Muscle of arm (tissue), 12 donors: ENCODE results near the gene BRMS1. TPM values are rescaled to one million over a fixed set of nuclear protein-coding genes. Genes with fewer than 3 reads are reported as not detected.
A peak's percentile ranks its signal among the peaks of the same experiment; 100 is the strongest.
"Not testable (repeated sequence)": the region's sequence is repeated elsewhere in the genome, so short reads cannot be mapped to it uniquely, and the experiment has no call there.

ENCODE experiments used
- DNase-seq: peaks from one replicate; pipeline ENCODE4 v3.0.0-alpha.2; 2013
- polyA plus RNA-seq, 12 donors: library from polyadenylated mRNA; unstranded; fragments of 120-200 nt; gene quantifications; one replicate each; pipeline ENCODE4 v1.2.1, GENCODE V29; 2013; ENCODE audit not compliant: insufficient read length in 12 of 12

The BRMS1 gene
- polyA plus RNA-seq, 12 donors = 14.7 to 28.4 (median 19.2) TPM; not detected in 1

DNA sequence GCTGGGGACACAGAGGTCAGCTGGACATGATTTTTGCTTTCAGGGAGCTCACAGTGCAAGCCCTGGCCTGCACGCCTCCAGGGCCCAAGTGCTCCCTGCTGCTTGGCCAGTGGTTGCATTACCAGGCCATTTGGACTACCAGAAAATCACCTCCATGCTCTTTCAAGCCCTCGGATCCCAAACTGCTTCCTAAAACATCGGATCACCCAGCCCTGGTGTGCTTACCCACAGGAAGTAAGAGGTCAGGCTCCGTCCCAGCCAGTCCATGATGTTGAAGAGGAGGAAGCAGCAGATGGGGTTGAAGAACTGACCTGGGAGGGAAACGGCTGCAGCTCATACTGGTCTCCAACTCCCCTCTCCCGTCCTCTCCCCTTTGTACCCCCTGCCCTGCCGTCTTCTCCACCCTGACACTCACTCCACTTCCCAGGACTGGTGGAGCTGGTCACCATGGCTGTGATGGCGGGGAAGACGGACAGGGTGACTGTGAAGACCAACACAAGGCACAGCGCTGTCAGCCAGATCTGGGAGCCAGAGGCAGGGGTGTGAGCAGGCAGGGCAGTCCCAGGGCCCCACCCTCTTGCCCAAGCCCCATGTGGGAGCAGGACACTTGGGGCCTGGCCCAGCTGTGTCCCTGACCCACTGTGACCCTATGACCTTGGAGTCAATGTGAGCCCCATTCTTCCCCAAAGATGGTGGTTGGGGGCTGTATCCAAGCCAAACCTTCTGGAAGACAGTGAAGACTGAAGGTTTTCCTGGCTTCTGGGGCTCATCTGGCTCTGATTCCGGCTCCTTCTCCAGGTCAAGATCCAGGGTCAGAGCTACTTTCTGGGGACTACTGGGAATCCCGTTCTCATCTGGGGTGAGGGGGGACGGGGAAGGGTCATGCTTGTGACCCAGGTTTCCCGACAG, 21.1 kb upstream of the BRMS1 start:
- no peak for DNase-seq

DNA sequence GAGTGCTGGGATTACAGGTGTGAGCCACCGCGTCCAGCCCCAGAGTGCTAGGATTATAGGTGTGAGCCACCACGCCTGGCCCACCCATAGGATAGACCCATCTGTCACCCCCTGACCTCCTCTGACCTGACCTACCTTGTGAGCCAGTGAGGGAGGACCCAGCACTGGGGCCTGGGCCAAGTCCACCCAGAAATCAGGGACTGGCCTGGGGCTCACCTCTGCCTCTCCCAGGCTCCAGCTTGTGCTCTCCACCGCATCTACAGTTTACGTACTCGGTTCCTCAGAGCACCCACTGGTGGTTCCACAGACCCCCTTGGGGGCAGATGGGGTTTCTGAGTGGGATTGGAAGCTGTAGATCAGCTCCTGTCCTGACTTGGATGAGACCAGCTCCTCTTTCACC, 20.3 kb upstream of the BRMS1 start:
- no peak for DNase-seq

DNA sequence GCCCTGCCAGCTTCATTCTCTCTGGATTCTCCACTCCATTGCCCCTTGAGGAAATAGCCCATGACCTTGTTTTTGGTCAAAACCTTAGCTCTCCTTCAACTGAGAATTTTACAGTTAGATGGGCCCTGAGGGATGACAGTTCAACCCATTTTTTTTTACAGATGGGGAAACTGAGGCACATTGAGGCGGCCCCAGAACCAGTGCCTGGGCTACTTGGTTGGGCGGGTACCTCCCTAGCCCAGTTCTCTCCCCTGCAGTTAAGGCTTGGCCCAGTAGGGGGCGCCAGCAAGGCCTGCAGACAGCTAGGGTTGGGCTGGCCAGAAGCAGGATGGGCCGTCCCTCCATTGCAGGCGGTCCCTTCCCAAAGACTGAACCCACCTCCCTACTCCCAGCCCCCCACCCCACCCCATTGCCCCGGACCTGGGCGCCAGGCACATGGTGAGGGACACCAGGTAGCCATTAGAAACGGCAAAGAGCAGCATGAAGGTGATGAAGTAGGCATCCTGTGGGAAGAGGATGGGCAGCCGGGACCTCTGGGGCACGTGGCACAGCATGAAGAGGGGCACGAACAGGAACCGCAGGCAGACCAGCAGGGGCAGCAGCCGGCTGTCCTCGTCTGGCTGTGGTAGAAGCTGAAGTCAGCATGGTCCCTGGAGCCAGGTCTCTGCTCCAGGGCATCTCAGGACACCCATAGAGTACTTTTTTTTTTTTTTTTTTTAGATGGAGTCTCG, 19.1 kb upstream of the BRMS1 start:
- no peak for DNase-seq

DNA sequence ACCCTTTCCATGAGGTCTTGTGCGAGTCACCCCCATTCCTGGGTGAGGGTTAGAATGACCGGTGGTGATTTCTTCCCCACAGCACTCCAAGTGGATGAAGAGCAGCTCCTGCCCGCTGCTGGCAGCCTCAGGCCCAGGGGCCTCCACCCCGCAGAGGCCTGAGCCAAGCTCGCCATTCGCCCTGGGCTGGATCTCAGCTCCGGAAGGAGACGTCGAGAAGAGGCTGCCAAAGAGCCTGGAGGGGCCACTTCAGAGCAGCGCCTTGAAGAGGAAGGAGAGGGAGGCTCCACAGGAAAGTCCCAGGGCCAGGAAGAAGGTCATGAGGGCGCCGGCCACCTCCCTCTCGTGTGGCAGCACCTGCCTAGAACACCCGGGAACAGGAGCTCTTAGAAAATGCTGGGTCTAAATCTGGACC, 18.3 kb upstream of the BRMS1 start:
- DNase-seq = no peak

DNA sequence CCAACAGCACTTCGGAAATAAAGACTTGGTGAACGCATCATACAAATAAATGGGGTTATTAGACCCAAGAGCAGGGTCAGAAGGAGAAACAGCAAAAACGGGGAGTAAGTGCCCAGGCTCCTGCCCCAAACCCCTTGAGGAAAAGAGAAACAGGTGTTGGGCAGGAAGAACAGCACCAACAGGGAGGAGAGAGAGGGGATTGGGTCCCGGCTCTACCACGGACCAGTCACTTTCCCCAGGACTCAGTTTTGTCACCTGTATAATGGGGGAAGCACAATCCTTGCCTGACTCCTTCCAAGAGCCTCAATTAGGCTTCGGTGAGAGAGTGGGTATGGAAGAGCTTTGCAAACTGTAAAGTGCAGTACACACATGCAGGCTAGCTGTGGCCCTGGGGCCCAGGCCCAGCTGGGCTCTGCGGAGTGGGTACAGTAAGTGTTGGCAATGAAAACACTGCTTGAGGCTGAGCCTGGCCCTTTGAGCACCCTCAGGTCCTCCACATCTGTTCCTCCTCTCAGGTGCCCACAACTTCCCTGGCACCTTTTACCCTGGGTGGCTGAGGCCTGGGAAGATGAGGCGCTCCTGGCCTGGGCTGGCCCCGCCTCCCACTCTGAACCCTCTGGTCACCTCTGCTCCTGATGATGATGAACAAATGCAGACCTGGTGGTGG, 17.7 kb upstream of the BRMS1 start:
- DNase-seq = no peak

DNA sequence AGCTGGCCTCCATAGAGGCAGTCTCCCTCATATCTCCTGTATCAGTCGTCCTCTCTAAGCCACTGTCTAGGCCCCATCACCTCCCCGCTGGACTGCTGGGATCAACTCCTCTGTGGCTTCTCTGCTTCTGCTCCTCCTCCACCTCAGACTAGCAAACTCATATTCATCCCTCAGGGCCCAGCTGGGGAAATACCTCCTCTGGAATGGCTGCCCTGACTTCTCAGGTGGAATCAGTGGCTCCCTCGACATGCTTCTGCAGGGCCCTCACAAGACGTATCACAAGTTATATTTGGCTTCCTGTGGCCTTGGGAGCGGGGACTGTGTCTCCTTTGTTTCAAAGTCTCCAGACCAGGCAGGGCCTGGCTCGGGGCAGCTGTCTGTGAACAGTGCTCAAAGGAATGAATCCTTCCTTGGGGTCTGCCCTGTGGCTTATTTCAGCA, 16.6 kb upstream of the BRMS1 start:
- no peak for DNase-seq

DNA sequence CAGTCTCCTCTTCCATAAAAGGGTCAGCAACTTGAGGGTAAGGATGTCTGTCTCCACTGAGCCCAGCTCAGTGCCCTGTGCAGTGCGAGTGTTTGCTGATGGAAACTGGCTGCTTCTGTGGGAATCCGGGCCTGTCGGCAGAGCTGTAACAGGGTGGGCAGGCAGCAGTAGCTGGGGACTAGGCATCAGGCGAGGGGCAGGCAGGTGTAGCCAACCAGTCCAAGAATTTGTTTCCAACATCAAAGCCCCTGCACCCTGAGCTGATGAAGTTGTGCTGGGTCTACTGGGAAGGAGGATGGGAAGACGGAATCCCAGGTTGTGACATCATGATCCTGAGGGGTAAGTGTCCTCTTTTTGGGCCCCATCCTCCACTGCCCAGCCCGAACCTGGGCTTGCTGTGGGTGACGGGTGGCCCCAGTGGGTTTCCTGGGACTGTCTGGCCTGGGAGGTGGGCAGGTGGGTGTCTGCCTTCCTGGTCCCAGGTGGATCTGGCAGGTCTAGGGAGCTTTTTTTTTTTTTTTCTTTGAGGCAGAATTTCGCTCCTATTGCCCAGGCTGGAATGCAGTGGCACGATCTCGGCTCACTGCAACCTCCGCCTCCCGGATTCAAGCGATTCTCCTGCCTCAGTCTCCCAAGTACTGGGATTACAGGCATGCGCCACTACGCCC, 15.6 kb upstream of the BRMS1 start:
- DNase-seq = no peak

DNA sequence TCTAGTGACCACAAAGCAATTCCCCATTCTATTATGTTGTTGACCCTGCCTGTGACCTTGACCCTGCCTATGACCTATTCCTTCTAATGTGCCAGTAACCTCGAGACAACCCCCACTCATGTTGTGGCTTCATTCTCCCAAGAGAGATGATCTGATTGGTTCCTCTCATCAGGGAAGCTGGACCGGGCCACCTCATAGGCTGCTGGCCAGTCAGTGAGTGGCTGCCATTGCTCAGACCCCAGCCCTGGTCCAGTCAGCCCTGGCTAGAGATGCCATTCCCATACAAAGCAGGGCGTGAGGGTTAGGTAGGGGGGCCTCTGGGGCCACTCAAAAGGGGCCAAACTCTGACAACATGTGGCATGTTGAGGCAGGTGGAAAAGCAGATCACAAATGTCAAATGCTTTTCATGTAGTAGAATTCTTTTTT, 14.8 kb upstream of the BRMS1 start:
- no peak for DNase-seq

DNA sequence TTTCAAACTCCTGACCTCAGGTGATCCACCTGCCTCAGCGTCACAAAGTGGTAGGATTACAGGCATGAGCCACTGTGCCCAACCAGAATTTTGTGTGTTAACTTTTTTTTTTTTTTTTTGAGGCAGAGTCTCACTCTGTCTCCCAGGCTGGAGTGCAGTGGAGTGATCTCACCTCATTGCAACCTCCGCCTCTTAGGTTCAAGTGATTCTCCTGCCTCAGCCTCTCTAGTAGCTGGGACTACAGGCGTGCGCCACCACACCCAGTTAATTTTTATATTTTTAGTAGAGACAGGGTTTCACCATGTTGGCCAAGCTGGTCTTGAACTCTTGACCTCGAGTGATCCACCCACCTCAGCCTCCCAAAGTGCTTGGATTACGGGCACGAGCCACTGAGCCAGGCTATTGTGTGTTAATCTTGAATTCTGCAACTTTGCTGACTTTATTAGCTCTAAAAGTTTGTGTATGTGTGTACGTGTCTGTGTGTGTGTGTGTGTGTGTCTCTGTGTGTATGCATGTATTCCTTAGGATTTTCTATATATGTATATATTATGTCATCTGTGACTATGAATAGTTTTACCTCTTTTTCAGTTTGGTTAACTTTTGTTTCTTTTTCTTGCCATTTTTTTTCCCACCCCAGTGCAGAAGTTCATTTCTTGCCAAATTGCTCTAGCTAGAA, 5.8 kb upstream of the BRMS1 start:
- DNase-seq = not testable (repeated sequence)

DNA sequence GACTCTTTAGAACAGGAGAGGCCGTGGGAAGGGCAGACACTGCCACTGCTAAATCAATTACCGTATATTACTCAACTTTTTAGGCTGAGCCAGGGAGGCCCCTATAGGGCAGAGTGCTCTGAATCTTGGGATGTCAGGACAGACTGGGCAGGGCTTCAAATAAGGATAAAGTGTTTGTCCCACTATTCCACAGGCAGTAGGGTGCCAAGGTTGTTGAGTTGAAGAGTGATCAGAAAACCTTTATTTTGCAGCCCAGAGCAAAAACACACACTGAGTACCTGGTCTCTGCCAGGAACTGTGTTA, 4.1 kb upstream of the BRMS1 start:
- no peak for DNase-seq

DNA sequence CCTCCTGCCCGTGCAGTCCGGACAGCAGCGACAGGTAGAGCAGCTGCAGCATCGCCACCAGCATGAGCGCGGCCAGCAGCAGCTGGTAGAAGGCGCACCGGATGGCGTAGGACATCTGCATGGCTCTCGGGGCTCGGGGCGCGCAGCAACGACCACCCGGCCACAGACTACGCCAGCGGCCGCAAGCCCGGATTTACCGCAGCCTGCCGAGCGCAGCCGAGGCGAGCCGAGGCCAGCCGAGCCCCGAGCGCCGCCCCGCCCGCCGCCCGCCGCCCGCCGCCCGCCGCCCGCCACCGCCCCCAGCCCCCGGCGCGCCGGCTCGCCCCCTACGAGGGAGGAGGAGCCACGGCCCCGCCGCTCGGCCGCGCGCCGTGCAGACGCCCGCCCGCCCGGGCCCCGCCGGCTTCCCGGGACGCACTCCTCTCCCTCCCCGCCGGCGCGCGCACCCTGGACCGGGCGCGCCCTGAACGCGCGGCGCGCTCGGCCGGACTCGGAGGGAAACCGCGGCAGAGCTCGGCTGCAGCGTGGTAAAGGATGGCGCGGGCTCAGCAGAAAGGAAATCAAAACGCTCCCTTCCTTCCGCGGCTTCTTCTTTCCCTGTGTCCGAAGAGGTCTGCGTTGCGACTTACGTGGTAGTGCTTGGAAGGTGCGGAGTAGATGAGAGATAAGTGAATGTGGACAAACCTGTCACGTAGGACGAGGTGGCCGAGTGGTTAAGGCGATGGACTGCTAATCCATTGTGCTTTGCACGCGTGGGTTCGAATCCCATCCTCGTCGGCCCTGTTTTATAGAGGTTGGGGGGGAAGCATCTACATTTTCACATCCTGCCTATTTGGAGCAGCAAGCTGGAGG, 2.7 kb upstream of the BRMS1 start, which contains the start of gene B4GAT1:
TSS of gene B4GAT1 (minus strand) at position 205 of the 852 bp plus-strand sequence. CDS start at position 121, 84 bp downstream.
- peak; percentile 92 for DNase-seq

DNA sequence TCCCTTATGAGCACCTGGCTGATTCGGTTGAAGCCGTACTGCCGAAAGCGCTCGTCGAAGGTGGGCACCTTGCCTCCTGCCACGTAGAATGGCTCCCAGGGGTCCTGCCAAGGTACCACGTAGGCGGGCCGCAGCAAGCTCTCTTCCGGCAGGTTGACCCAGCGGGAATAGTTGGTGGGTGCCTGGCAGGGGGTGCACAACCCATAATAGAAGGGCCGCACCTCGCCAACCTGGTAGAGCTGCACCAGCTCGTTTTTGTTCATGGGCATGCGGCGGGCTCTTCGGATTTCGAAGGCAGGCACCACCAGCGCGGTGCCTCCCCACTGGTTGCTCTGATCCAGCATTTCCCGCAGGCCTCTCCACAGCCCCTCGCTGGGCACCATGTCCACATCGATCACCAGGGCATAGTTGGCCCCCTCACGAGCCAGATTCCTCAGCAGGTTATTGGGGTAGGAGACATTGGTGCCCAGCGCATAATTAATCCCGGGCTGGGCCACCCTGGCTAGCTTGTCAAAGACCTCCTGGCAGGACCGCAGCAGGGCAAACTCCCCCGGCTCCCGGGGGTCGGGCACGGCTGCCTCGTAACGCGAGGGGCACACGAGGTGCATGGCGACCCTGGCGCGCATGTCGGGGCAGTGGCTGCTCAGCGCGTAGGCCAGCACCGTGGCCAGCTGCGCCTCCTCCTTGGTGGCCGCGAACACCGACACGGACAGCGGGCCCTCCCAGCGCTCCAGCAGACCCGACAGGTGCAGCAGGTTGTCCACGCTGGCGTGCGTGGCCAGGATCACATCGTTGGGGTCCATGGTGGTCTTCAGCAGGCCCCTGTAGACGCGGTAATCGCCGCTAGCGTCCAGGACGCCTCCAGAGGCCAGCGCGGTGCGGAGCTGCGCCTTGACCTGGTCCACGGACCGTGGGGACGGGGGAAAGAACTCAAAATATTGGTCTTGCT, 1.8 kb upstream of the BRMS1 start:
- DNase-seq = no peak

DNA sequence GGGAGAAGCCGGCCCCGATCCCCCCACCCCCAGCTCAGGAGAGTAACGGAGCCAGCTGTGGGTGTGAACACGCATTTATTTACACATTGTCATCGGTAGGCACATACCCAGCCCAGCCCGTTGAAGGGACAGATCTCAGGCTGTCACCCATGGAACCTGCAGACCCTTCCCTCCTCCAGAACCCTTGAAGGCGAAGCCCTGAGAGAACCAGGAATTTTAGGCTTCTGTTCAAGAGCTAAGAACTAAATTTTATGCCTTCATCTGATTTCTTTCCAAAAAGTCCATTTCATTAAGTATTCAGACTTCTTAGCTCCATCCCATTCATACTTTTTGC, 379 bp upstream of the BRMS1 start:
- no peak for DNase-seq

DNA sequence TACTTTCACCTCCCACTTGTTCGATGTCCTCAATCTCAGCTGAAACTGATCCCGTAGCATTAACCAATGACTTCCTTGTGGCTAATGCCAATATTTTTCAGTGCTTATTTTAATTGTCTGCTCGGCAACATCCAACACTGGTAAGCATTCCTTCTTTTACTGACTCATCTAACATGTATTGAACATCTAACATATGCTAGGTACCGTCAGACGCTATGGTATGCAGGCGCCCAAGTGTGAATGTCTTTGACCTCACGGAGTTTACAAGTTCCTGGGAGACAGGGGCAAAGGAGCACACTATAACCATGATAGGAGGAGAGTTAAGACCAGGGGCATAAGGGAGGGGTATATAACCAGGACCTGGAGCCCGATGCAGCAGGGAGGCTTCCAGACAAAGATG, 1.7 kb downstream of the BRMS1 start:
- DNase-seq = no peak

DNA sequence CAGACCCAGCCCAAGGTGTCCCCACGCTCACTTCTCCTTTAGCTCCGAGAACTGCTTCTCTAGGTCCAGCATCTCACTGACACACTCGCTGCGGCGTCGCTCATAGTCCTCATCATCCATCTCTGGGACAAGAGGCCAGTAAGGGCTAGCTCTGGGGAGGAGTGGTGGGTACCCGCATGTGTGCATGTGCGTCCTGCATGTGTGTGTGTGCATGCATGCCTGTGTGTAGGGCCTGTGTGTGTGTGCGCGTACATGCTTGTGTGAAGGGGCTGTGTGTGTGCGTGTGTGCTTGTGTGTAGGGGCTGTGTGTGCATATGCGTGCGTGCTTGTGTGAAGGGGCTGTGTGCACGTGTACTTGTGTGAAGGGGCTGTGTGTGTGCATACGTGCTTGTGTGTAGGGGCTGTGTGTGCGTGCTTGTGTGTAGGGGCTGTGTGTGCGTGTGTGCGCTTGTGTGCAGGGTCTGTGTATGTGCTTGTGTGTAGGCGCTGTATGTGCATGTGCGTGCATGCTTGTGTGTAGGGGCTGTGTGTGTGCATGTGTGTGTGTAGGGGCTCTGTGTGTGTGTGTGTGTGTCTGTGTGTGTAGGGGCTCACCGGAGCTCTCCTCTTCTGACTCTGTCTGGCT, 3.3 kb downstream of the BRMS1 start:
- no peak for DNase-seq

DNA sequence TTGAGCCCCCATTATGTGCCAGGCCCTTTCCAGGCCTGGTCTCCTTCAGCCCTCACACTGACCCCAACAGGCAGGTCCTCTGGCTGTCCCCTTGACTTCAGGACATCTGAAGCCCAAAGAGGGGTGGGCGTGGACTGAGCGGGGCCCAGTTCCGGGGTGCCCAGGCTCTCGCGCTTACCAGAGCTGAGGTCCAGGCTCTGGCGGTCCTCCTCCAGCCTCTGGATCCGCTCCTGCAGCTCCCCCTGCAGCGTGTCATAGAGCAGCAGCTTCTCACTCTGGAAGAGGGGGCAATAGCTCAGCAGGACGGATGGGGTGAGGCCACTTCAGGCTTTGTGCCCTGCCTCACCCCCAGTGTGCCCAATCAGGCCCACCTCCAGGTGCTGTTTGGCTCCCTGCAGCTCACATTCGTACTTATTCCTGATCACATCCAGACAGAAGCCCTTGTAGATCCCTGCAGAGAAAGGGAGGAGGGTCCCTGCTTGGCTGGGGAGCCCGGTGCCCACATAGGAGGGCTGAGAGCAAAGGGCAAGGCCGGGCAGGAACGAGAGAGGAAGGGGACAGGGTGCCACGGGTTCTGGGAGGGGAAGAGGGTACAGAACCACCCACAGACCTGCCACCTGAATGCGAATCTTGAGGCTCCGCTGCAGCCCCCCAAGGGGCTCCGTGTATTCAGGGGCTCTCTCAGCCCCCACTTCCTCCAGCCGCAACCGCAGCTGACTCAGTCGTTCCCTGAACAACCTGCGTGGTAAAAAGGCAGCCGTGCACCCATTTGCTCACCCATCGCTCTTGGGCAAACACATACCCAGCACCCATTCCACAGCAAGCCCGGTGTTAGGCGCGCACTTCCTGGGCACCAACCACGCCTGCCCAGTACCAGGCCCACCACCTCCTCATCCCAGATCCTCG, 4.1 kb downstream of the BRMS1 start:
- DNase-seq = no peak

DNA sequence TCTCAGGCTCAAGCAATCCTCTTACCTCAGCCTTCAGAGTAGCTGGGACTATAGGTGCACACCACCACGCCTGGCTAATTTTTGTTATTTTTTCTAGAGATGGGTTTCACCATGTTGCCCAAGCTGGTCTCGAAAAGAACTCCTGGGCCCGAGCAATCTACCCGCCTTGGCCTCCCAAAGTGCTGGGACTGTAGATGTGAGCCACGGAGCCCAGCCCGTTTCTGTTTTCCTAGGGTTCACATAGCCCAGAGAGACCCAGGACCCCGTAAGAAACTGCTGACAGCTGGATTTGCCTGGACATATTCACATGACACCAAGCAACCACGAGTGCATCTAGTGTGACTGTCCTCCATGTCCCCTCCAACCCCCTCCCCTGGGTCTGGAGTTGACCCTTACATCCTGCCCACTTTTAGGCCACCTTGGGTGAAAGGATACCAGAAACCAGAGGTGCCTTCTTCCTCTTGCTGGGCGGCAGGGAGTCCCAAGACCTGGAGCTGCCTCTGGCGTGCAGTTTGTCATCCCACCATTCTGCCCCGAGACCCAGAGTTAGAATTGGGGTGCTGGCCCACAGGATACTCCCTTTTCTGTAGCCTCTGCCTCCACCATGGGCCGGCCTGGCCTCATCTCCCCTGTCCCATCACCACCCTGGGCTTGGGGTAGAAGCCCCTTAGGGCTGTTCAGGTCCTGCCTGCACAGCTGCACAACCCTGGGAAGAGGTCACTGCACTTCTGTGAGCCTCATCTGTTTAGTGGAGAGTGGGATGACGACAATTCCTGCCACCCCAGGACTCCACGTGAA, 5.0 kb downstream of the BRMS1 start:
- no peak for DNase-seq
